ENCODE results near the gene AUH. TPM values are rescaled to one million over a fixed set of nuclear protein-coding genes. Genes with fewer than 3 reads are reported as not detected.

Gene AUH
- total RNA-seq, 1 donor from 2014 or later = 8.8 TPM

GRCh38 chr9:91316093-91316492 lies 45.6 kb downstream of the AUH start:
- TF ChIP-seq, protein P1, sequence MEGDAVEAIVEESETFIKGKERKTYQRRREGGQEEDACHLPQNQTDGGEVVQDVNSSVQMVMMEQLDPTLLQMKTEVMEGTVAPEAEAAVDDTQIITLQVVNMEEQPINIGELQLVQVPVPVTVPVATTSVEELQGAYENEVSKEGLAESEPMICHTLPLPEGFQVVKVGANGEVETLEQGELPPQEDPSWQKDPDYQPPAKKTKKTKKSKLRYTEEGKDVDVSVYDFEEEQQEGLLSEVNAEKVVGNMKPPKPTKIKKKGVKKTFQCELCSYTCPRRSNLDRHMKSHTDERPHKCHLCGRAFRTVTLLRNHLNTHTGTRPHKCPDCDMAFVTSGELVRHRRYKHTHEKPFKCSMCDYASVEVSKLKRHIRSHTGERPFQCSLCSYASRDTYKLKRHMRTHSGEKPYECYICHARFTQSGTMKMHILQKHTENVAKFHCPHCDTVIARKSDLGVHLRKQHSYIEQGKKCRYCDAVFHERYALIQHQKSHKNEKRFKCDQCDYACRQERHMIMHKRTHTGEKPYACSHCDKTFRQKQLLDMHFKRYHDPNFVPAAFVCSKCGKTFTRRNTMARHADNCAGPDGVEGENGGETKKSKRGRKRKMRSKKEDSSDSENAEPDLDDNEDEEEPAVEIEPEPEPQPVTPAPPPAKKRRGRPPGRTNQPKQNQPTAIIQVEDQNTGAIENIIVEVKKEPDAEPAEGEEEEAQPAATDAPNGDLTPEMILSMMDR (IDR thresholded peaks at IDR 0.05) = no peak
- H3K9me3 Mint-ChIP-seq (ENCODE audit: low read depth) = no peaks in the 10 kb centered on the region
- no peaks in the 10 kb centered on the region for H3K27me3 Mint-ChIP-seq (ENCODE audit: low read depth)
- H3K27ac Mint-ChIP-seq (ENCODE audit: unreplicated experiment) = no peak overlapping the region
- no peak overlapping the region for H3K4me3 Mint-ChIP-seq (ENCODE audit: unreplicated experiment)
- no peaks in the 10 kb centered on the region for H3K36me3 Mint-ChIP-seq (ENCODE audit: low read depth)
- no peak for DNase-seq (ENCODE audit: low spot score)
- H3K4me1 Mint-ChIP-seq (ENCODE audit: low read depth) = no peaks in the 10 kb centered on the region

DNA sequence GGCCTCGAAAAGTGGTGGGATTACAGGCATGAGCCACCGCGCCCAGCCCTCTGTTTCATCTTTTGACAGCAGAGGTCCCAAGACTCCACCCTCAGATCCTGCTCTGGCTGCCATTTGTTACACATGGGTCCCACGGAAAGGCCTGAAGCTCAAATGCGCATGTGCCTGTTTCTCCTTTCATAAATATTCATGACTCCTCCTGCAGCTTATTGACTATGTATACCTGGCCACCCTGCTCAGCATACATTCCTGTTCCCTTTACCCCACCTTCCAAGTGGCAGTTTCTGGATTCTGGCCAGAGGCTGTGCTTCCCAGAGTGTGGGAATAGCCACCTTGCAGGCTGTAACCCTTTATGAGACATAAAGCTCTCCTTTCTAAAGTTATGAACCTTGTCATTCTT lies 46.5 kb downstream of the AUH start:
- no peaks in the 10 kb centered on the region for H3K36me3 Mint-ChIP-seq (ENCODE audit: low read depth)
- no peak overlapping the region for H3K27ac Mint-ChIP-seq (ENCODE audit: unreplicated experiment)
- no peak overlapping the region for H3K4me3 Mint-ChIP-seq (ENCODE audit: unreplicated experiment)
- no peak for DNase-seq (ENCODE audit: low spot score)
- H3K9me3 Mint-ChIP-seq (ENCODE audit: low read depth) = no peaks in the 10 kb centered on the region
- TF ChIP-seq, protein P1 (IDR thresholded peaks at IDR 0.05) = no peak
- no peaks in the 10 kb centered on the region for H3K27me3 Mint-ChIP-seq (ENCODE audit: low read depth)
- no peaks in the 10 kb centered on the region for H3K4me1 Mint-ChIP-seq (ENCODE audit: low read depth)

DNA sequence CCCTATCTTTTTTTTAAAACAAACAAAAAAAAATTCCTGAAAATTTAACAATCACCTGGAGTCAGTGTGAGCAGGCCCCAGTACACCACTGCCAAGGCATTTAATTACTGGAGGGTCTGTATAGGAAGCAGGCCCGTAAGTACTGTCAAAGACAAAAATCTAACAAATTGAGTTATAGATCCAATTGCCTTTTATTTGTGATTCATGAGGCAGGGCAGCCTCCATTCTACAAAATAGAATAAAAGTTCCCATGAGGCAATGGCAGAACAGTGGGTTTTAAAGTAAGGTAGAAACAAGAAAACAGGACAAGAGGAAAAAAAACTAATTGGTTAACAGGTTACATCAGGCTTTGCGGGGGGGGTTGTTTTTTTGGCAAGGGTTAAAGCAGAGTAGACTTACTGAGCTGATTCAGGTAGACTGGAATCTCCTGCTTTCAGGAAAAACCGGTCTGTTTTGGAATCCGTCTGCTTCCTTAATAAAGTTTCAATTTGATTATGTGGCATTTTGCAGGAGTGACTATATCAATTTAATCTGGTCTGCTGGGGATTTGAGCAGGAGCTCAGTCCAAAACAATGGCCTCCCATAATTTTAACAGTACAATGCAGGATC lies 48.9 kb downstream of the AUH start:
- TF ChIP-seq, protein P1 (IDR thresholded peaks at IDR 0.05) = no peak
- no peaks in the 10 kb centered on the region for H3K27me3 Mint-ChIP-seq (ENCODE audit: low read depth)
- H3K36me3 Mint-ChIP-seq (ENCODE audit: low read depth) = peaks cover 6% of the 10 kb centered on the region
- no peaks in the 10 kb centered on the region for H3K4me1 Mint-ChIP-seq (ENCODE audit: low read depth)
- no peak overlapping the region for H3K4me3 Mint-ChIP-seq (ENCODE audit: unreplicated experiment)
- H3K27ac Mint-ChIP-seq (ENCODE audit: unreplicated experiment) = no peak overlapping the region
- peaks cover 3% of the 10 kb centered on the region for H3K9me3 Mint-ChIP-seq (ENCODE audit: low read depth)
- no peak for DNase-seq (ENCODE audit: low spot score)

DNA sequence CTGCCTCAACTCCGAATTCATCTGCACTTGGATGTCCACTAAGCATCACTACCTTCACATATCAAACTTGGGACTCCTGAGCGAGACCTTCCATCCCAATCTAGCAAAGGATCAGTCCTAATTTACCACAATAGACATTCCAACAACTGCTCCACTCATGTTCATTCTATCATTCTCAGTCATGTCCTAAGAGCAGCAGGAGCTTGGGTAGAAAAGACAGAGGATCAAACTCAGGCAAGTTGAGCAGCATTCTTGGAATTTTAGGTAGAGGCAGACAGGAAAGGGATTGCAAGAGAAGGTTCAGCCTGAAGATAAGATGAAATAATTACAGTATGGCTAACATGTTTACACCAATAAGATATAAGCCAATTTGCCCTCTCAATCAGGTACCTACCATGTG lies 51.7 kb downstream of the AUH start:
- Mint-ChIP-seq H3K27me3 (ENCODE audit: low read depth) (no peaks in the 10 kb centered on the region), H3K9me3 (ENCODE audit: low read depth) (peaks cover 3% of the 10 kb centered on the region), H3K4me1 (ENCODE audit: low read depth) (peaks cover 6% of the 10 kb centered on the region)

DNA sequence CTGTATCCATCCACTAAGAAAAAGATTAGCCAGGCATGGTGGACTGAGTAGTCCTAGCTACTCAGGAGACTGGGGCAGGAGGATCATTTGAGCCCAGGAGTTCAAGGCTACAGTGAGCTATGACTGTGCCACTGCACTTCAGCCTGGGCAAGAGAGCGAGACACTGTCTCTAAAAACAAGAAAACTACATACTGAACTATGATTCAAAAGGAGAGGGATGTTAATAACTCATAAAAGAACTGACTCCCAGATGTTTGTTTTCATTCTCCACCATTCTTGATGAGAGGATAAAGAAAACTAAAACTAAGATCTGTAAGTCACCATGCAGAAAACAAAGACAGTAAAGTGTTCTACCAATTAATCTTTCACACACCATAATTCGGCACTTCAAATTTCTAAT lies 53.5 kb downstream of the AUH start:
- Mint-ChIP-seq H3K4me3 (ENCODE audit: unreplicated experiment) (no peak overlapping the region), H3K36me3 (ENCODE audit: low read depth) (peaks cover 6% of the 10 kb centered on the region), H3K27ac (ENCODE audit: unreplicated experiment) (no peak overlapping the region), H3K27me3 (ENCODE audit: low read depth) (no peaks in the 10 kb centered on the region), H3K9me3 (ENCODE audit: low read depth) (peaks cover 3% of the 10 kb centered on the region), H3K4me1 (ENCODE audit: low read depth) (peaks cover 14% of the 10 kb centered on the region)
- TF ChIP-seq, protein P1 (IDR thresholded peaks at IDR 0.05) = no peak
- DNase-seq (ENCODE audit: low spot score) = no peak

More for the DNA sequence above, 51.7 kb downstream of the AUH start:
- Mint-ChIP-seq H3K4me3 (ENCODE audit: unreplicated experiment) (no peak overlapping the region), H3K36me3 (ENCODE audit: low read depth) (peaks cover 6% of the 10 kb centered on the region), H3K27ac (ENCODE audit: unreplicated experiment) (no peak overlapping the region)
- DNase-seq (ENCODE audit: low spot score) = no peak
- TF ChIP-seq, protein P1 (IDR thresholded peaks at IDR 0.05) = no peak
